Measurements from ENCODE around the gene RBM10. TPM values are rescaled to one million over a fixed set of nuclear protein-coding genes. Genes with fewer than 3 reads are reported as not detected.

Gene RBM10
- polyA plus RNA-seq, 1 donor, result 46.4 TPM

GRCh38 chrX:47174846-47175587 is 30.0 kb downstream of the RBM10 start:
- DNase-seq, result no peak

DNA sequence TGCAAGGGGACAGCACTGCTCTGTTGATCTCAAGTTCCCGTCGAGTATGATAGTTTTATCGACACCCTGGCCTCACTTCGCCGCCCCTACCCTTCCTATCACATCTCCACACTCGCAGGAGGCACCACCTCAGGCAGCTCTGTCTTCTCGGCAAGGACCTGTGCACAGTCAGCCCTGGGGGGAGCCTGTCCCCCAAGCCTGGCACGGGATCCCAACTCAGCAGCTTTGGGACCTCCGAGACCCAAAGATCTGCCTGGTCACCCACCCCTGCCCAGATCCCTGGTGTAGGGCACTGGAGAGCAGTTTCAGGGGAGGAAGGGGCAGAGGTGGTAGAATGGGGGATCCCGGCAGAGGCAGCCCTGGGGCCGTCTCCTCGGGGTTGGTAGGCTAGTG is 30.6 kb downstream of the RBM10 start:
- no peak for DNase-seq

- no peak for DNase-seq
Observed at GRCh38 chrX:47176101-47176740, 31.2 kb downstream of the RBM10 start.

DNA sequence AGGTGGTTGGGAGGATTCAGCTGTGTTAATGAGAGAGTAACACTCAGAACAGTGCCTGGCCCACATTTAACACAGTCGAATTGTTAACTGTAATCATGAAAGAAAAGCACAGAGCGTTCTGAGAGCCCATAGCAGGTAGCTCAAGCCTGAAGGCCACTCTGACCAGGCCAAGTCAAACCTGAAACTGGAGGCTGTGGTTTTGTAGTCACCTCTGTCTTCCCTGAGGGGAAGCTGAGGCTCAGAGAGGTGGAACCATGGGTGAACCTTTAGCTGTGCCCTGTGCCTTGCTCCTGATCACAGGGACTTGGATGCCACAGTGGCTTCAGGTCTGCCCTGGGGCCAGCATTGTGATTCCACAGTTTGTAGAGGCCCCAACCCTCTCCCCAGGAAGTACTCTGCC is 32.1 kb downstream of the RBM10 start:
- DNase-seq, result no peak

GRCh38 chrX:47178337-47178736 is 33.3 kb downstream of the RBM10 start:
- no peak for DNase-seq

DNA sequence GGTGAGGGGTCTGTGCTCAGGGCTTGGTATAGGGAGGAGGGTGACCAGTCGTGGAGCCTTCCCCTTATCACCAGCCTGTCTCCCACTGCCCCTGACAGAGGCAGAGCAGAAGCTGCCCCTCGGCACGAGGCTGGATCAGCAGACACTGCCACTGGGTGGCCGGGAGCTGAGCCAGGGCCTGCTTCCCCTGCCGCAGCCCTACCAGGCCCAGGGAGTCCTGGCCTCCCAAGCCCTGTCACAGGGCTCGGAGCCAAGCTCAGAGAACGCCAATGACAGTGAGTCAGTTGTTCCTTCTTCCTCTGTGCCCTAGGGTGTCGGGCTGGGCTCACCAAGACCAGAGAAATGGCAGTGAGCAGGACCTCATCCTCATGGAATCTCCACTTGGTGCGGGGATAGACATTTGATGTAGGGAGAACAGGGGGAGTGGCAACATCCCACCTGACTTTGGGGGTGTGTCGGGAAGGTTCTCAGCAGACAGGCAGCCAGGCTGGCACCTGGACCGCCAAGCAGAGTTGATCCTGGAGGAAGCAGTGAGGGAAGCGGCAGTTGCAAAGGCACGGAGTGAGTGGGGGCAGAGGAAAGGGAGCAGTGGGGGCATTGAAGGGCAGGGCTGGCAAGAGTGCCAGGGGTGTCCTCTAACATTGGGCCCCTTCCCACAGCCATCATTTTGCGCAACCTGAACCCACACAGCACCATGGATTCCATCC is 34.4 kb downstream of the RBM10 start:
- no peak for DNase-seq

GRCh38 chrX:47179928-47180255 is 34.9 kb downstream of the RBM10 start:
- DNase-seq, result no peak

GRCh38 chrX:47180346-47180745 is 35.3 kb downstream of the RBM10 start:
- DNase-seq, result no peak

- DNase-seq, result no peak
Observed at GRCh38 chrX:47181301-47181700, 36.3 kb downstream of the RBM10 start.

- DNase-seq, result no peak
Observed at GRCh38 chrX:47182106-47182700, 37.2 kb downstream of the RBM10 start.

- no peak for DNase-seq
Observed at GRCh38 chrX:47184486-47184885, 39.5 kb downstream of the RBM10 start.

DNA sequence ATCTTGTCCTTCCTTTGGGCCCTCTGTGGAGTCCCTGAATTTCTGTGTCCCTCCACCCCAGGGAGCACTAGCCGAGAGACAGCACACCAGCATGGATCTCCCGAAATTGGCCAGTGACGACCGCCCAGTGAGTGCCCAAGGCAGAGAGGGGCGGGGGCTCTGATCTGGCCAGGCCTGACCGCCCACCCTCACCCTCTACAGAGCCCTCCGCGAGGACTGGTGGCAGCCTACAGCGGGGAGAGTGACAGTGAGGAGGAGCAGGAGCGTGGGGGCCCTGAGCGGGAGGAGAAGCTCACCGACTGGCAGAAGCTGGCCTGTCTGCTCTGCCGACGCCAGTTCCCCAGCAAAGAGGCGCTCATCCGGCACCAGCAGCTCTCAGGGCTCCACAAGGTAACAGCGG is 40.2 kb downstream of the RBM10 start:
- DNase-seq, result no peak

- no peak for DNase-seq
Observed at GRCh38 chrX:47186096-47186740, 41.2 kb downstream of the RBM10 start.

DNA sequence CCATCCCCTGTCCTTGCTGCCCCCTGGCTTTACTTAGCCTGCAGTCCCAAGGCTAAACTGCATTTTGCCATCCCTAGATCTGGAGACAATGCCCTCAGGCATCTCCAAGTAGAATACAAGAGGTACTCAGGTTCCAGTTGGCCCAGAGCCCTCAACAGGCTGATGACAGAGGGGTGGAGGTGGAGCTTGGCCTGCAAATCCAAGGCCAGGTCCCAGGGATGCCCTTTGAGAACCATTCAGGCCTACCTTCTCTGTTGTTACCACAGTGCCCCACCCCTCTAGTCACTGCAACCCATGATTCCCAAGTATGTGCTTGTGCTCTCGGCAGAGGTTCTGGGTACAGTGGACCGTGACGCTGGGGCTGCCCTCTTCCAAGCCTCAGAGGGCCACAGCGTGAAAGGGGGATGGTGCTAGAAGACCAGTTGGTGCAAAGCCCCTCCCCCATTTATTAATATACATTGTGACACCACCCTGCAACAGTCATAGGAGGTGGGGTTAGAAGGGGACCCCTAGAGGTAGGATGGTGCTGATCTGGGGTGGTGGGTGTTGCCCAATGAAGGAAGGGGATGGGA is 42.2 kb downstream of the RBM10 start:
- no peak for DNase-seq

DNA sequence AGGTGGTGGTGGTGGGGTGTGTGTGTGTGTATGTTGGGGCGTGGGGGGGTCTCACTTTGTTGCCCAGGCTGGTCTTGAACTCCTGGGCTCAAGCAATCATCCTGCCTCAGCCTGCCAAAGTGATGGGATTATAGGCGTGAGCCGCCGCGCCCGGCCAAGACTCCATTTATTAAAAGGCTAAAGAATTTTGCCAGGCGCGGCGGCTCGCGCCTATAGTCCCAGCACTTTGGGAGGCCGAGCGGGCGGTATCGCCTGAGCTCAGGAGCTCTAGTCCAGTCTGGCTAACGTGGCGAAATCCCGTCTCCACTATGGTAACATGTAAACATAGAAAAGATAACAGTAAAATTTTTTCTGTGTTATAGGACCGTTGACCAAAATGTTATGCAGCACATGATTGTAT is 44.9 kb downstream of the RBM10 start:
- DNase-seq, result no peak

DNA sequence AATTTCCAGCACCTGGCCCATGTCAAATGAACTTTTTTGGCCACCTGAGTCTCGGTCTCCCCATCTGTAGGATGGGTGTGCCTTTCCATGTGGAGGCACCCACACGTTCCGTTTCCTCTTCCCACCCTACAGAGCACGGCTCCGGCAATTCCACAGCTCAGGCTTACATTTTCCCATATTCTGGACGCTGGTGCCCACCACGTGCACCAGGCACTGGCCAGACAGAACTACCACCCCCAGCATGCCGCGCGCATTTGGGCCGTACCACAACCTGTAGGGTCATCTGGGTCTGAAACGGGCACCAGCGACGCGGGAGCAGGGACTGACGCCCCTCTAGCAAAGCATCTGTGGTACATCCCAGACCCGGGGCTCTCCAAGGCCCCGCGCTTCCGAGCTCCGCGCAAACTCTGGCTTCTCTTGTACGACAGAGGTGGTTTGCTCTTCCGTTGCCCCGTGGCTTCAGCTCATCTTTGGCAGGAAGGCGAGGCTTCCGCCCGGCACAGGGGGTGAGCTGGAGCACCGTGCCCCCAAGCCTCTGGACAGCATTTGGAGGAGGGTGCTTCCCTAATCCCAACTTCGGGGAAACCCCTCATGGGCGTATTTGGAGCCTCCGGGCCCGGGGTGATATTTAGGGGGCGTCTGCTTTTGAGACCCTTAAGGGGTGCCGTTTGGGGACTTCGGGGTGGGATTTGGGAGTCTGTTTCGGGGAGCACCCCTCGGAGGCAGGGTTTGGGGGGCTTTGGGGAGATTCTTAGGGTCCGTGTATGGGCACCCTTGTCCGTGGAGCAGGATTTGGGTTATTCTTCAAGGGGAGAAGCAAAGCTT is 45.6 kb downstream of the RBM10 start:
- DNase-seq, result peak; percentile 84

DNA sequence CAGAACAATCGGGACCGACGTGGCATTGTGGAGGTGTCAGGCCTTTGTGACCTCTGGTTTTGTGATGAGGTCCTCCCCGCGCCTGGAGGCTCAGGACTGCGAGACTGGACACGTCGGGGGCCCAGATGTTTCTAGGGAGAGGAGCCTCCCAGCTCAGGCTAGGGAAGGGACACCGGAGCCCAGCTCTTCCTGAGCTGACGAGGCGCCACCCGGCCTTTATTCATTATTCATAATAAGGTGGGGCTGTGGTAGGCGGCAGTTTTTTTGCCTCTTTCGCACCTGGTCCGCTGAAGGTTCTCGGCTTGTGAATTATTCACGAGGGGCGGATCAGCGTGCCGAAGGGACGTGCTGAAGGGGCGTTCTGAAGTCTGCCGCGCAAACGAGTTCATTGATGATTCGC is 46.3 kb downstream of the RBM10 start:
- DNase-seq, result no peak

GRCh38 chrX:47191806-47192401 is 46.9 kb downstream of the RBM10 start:
- DNase-seq, result no peak

DNA sequence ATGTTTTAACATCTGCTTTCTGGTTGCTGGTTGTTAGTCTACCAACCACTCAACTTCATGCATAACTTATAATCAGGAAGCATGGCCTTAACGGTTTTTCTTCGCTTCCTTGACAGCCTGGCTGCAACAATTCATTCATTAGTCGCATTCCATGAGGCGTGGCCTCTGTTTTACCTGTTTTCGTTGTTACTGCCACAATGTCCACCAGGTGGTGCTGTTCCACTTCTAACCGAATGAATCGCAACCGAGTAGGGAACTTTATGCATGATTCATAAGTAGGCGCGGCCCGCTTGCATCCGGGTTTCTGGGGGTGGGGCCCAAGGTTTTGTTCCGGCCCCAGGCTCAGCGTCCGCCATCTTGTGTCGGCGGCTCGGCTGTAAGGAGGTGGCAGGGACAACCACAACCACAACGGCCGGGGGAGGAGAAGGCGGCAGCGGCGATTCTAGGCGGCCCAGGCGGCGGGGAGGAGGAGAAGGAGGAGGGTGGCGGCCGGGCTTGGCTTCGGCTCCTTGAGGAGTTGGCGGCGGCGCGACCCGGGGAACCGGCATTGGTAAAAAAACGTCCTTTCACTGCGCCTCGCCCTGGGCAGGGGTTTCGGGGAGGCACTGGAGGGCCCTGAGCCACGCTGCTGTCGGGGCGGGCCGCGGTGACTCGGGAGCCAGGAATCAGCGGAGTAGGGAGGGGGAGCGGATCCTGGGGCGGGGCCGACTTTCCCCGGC is 48.6 kb downstream of the RBM10 start, which contains the start of gene UBA1:
TSS of gene UBA1 (plus strand) at position 355 of the 719 bp plus-strand sequence. CDS start 4,974 bp downstream, outside the sequence.
- DNase-seq, result peak; percentile 98

- DNase-seq, result peak; percentile 13
Observed at GRCh38 chrX:47194194-47194787, 49.3 kb downstream of the RBM10 start.

Data from left kidney (tissue), 2 donors.